ENCODE results near the gene CCNJL.

- TF ChIP-seq POLR2A (IDR thresholded peaks at IDR 0.05) (no peak), CTCF (IDR thresholded peaks at IDR 0.05 in 4 of 5, conservative IDR thresholded peaks at IDR 0.05 in 1 of 5) (no peak)
Measured at GRCh38 chr5:160271836-160272235, 40.5 kb downstream of the CCNJL start.
